ENCODE measurements around the gene ASB1. TPM values are rescaled to one million over a fixed set of nuclear protein-coding genes. Genes with fewer than 3 reads are reported as not detected.

ASB1 gene
- 37.2 to 58.7 TPM (median 56.3 TPM) in 5 replicates for total RNA-seq (2022; extraction: Qiagen RNA extraction; ENCODE audit: low read depth)

GRCh38 chr2:238426568-238427434 is at the start of gene ASB1:
TSS of gene ASB1 (plus strand) at chr2:238426927. CDS start at chr2:238427071, 144 bp downstream.

Other genes starting within 250 kb of the ASB1 start
- 36.0 to 46.8 TPM (median 42.3 TPM) in 5 replicates for gene ILKAP, start 223.2 kb upstream of the ASB1 start, total RNA-seq (2022; extraction: Qiagen RNA extraction; ENCODE audit: low read depth)
- gene HES6, start 186.9 kb upstream of the ASB1 start, total RNA-seq (2022; extraction: Qiagen RNA extraction; ENCODE audit: low read depth), result 7.8 to 15.2 TPM (median 13.7 TPM) in 5 replicates
- 3.0 to 3.6 TPM (median 3.3 TPM) in 5 replicates for gene PER2, start 138.3 kb upstream of the ASB1 start, total RNA-seq (2022; extraction: Qiagen RNA extraction; ENCODE audit: low read depth)
- gene TRAF3IP1, start 106.4 kb upstream of the ASB1 start, total RNA-seq (2022; extraction: Qiagen RNA extraction; ENCODE audit: low read depth), result 9.8 to 17.0 TPM (median 12.5 TPM) in 5 replicates

Measured in A549 treated with CpdA at 1 μM for 4 hours (cell line).